KMS-11 (cell line): ENCODE data around the gene ARG2.
A peak's percentile ranks its signal among the peaks of the same experiment; 100 is the strongest.

Source experiments
- H2AFZ ChIP-seq: fragments of 200-600 bp; sonication (generic); 2 replicates; pipeline ENCODE4 v1.6.1; 2016; ENCODE audit warnings: antibody characterized with exemption, mixed run types, low read depth
- H3K27ac ChIP-seq: fragments of 200-600 bp; sonication (generic); 2 replicates; pipeline ENCODE4 v1.6.1; 2016; ENCODE audit warnings: mild to moderate bottlenecking, mixed run types
- H3K27me3 ChIP-seq: fragments of 200-600 bp; sonication (generic); 2 replicates; pipeline ENCODE4 v1.6.1; 2017; ENCODE audit warnings: mild to moderate bottlenecking, low read depth, mixed run types, moderate library complexity; ENCODE audit not compliant: insufficient read depth
- H3K36me3 ChIP-seq: fragments of 200-600 bp; sonication (generic); 2 replicates; pipeline ENCODE4 v1.6.1; 2017; ENCODE audit warnings: mild to moderate bottlenecking, mixed run types; ENCODE audit not compliant: insufficient read depth
- H3K4me1 ChIP-seq: fragments of 200-600 bp; sonication (generic); 2 replicates; pipeline ENCODE4 v1.6.1; 2016; ENCODE audit warnings: mild to moderate bottlenecking, low read depth, mixed run types; ENCODE audit not compliant: poor library complexity, severe bottlenecking
- H3K4me2 ChIP-seq: fragments of 200-600 bp; sonication (generic); 2 replicates; pipeline ENCODE4 v1.7.0; 2016; ENCODE audit warnings: mild to moderate bottlenecking, mixed run types
- H3K4me3 ChIP-seq: fragments of 200-600 bp; sonication (generic); IDR thresholded peaks from 2 replicates; pipeline ENCODE4 v1.6.1; 2017; ENCODE audit warnings: low read depth, low read length, mixed read lengths; ENCODE audit not compliant: insufficient read depth
- H3K79me2 ChIP-seq: fragments of 200-600 bp; sonication (generic); 2 replicates; pipeline ENCODE4 v1.6.1; 2016; ENCODE audit warnings: low read depth, mixed run types; ENCODE audit not compliant: insufficient read depth
- H3K9ac ChIP-seq: fragments of 200-600 bp; sonication (generic); 2 replicates; pipeline ENCODE4 v1.6.1; 2016; ENCODE audit warnings: mild to moderate bottlenecking, mixed run types
- H4K20me1 ChIP-seq: fragments of 200-600 bp; sonication (generic); 2 replicates; pipeline ENCODE4 v1.6.1; 2016; ENCODE audit warnings: mild to moderate bottlenecking, mixed run types; ENCODE audit not compliant: insufficient read depth
- TF ChIP-seq, protein P1 (sequence below): fragments of 200-600 bp; sonication (generic); conservative IDR thresholded peaks from 2 replicates; pipeline ENCODE4 v1.6.1; 2017; ENCODE audit warnings: low read depth, mild to moderate bottlenecking, antibody characterized with exemption, low read length, moderate library complexity, mixed read lengths

Gene ARG2

DNA sequence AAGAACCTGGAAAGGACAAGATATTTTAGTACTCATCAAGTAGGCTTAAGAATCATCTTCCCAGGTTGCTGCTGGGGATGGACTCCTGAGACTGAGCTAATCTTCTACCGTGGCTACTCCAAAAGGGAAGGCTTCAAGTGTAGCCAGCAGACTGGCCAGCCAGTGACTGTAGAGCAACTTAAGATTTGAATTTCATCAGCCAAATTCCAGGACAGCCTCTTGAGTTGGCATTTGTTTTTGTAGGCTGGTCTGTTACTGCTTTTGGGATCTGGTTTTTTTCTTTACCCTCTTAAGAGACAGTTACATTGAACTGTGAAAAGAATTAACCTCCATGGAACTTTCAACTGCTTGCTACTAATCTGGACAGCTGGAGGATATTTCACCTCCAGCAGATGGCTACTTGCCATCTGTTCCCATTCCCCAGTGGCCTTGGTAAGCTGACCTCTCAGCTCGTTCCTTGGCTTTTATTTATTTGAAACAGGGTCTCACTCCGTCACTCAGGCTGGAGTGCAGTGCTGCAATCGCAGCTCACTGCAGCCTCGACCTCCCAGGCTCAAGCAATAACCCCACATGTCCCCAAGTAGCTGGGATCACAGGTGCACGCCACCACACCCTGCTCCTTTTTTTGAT is 34.0 kb downstream of the ARG2 start:
- H3K9ac ChIP-seq: no peak overlapping the region
- no peak overlapping the region for H2AFZ ChIP-seq
- no peak overlapping the region for H3K4me2 ChIP-seq
- no peaks in the 10 kb centered on the region for H3K36me3 ChIP-seq
- H3K27ac ChIP-seq: no peak overlapping the region
- no peaks in the 10 kb centered on the region for H4K20me1 ChIP-seq
- H3K27me3 ChIP-seq: no peaks in the 10 kb centered on the region
- H3K79me2 ChIP-seq: no peaks in the 10 kb centered on the region
- no peaks in the 10 kb centered on the region for H3K4me1 ChIP-seq
- TF ChIP-seq, protein P1, sequence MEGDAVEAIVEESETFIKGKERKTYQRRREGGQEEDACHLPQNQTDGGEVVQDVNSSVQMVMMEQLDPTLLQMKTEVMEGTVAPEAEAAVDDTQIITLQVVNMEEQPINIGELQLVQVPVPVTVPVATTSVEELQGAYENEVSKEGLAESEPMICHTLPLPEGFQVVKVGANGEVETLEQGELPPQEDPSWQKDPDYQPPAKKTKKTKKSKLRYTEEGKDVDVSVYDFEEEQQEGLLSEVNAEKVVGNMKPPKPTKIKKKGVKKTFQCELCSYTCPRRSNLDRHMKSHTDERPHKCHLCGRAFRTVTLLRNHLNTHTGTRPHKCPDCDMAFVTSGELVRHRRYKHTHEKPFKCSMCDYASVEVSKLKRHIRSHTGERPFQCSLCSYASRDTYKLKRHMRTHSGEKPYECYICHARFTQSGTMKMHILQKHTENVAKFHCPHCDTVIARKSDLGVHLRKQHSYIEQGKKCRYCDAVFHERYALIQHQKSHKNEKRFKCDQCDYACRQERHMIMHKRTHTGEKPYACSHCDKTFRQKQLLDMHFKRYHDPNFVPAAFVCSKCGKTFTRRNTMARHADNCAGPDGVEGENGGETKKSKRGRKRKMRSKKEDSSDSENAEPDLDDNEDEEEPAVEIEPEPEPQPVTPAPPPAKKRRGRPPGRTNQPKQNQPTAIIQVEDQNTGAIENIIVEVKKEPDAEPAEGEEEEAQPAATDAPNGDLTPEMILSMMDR: no peak
- no peak overlapping the region for H3K4me3 ChIP-seq

DNA sequence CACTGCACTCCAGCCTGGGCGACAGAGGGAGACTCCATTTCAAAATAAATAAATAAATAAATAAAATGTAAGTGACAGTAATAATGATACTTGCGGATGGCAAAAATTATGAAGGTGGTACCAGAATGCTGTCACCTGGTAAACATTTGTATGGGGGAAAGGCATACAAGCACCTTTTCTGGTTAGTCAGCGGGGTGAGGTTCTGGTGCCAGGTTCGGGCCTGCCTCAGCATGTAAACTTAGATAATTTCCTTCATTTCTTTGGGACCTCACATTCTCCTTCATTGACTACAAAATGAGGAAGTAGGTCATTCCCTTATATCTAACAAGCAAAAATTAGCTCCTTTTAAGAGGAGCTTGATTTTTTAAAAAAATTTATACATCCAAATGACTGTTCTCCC is 43.9 kb downstream of the ARG2 start:
- TF ChIP-seq, protein P1: no peak
- Histone ChIP-seq H4K20me1 (0 out of 2 replicates have a peak, but pooled peaks cover 3% of the 10 kb centered on the region), H3K4me3 (no peak overlapping the region), H3K27ac (no peak overlapping the region), H3K4me2 (no peak overlapping the region), H3K27me3 (no peaks in the 10 kb centered on the region), H3K4me1 (peaks cover 29% of the 10 kb centered on the region), H3K9ac (no peak overlapping the region), H3K79me2 (peaks cover 13% of the 10 kb centered on the region; the same call in 1 of the 2 replicates), H3K36me3 (no peaks in the 10 kb centered on the region), H2AFZ (no peak overlapping the region)

DNA sequence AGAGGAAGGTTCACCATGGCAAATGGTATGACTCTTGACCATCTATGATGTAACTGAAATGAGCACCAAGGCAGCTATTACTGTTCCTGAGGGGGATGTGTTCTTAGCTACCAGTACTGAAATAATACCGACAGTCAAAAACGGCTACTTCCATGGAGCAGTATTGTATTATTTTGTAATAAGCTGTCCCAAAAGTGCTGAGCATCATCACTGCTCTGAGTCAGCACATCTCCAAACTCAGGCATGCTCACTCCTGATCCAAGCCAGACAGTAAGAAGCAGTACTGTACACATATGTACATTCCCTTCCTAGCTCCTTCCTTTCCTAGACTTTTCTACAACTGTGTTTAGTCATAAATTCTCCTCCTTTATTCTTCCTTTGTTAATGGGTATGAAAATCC is 46.1 kb downstream of the ARG2 start:
- no peak overlapping the region for H3K9ac ChIP-seq

DNA sequence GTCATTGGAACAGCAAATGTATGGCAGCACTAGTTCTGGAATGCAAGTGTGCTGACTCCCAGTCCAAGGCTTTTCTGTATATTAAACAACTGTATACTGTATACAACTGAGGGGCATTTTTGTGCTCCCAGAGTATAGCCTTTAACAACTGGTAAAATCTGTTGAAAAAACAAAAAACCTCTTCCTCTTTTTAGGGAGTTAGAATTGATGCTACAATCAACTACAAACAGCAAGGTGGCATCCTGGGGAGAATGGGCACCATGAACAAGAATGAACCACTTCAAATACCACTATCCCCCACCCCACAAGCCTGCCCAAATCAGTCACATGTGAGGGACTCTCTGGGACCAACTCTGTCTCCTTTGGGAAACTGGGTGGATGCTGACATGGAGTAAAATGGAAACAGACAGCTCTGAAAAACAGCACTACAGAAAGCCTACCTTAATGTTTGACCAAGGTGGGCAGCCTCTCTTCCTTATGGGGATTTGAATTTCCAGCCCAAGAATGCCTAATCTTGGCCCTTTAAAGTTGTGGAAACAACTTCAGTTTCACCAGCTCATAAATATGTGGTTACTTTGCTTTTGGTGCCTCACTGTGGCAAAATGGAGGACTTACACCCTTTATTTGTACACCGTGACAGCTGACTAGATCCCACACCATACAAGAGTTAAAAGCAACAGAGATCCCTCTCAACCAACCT is 47.2 kb downstream of the ARG2 start:
- H3K79me2 ChIP-seq: peaks cover 20% of the 10 kb centered on the region; the same call in 1 of the 2 replicates
- H3K27ac ChIP-seq: no peak overlapping the region
- H3K36me3 ChIP-seq: no peaks in the 10 kb centered on the region
- TF ChIP-seq, protein P1: peak; percentile 42
- no peak overlapping the region for H3K4me2 ChIP-seq
- H3K9ac ChIP-seq: no peak overlapping the region
- H3K4me3 ChIP-seq: no peak overlapping the region
- H3K27me3 ChIP-seq: no peaks in the 10 kb centered on the region
- H3K4me1 ChIP-seq: peaks cover 50% of the 10 kb centered on the region
- H4K20me1 ChIP-seq: 0 out of 2 replicates have a peak, but pooled peaks cover 3% of the 10 kb centered on the region
- H2AFZ ChIP-seq: no peak overlapping the region

More for the DNA sequence above, 46.1 kb downstream of the ARG2 start:
- Histone ChIP-seq H3K4me3 (no peak overlapping the region), H3K36me3 (no peaks in the 10 kb centered on the region), H3K4me2 (no peak overlapping the region), H3K4me1 (peaks cover 40% of the 10 kb centered on the region), H3K79me2 (peaks cover 13% of the 10 kb centered on the region; the same call in 1 of the 2 replicates), H2AFZ (no peak overlapping the region), H3K27me3 (no peaks in the 10 kb centered on the region), H4K20me1 (0 out of 2 replicates have a peak, but pooled peaks cover 3% of the 10 kb centered on the region), H3K27ac (no peak overlapping the region)
- TF ChIP-seq, protein P1: no peak
